Osteoblast (primary cell): ENCODE data around the gene TMEM132C. TPM values are rescaled to one million over a fixed set of nuclear protein-coding genes. Genes with fewer than 3 reads are reported as not detected.

Experiments
- DNase-seq: peaks from one replicate; pipeline ENCODE4 v3.0.0; 2011; ENCODE audit warnings: low spot score, mixed read lengths; ENCODE audit not compliant: insufficient read length; ENCODE audit errors: missing footprints
- H2AFZ ChIP-seq: 2 replicates; pipeline ENCODE4 v1.6.0; 2011; ENCODE audit warnings: mild to moderate bottlenecking, low read length
- H3K27ac ChIP-seq: 2 replicates; pipeline ENCODE4 v1.5.1; 2011; ENCODE audit warnings: mild to moderate bottlenecking, low read depth, low read length, moderate library complexity
- H3K27me3 ChIP-seq: 2 replicates; pipeline ENCODE4 v1.6.0; 2012; ENCODE audit warnings: mild to moderate bottlenecking, control low read depth, inconsistent platforms, low read length, moderate library complexity; ENCODE audit not compliant: insufficient read depth
- H3K36me3 ChIP-seq: 2 replicates; pipeline ENCODE4 v1.5.1; 2011; ENCODE audit warnings: mild to moderate bottlenecking, low read length, control low read depth, moderate library complexity; ENCODE audit not compliant: insufficient read depth
- H3K4me1 ChIP-seq: 2 replicates; pipeline ENCODE4 v1.5.1; 2011; ENCODE audit warnings: mild to moderate bottlenecking, low read length, control low read depth, moderate library complexity; ENCODE audit not compliant: insufficient read depth
- H3K4me2 ChIP-seq: 2 replicates; pipeline ENCODE4 v1.6.0; 2011; ENCODE audit warnings: mild to moderate bottlenecking, low read length; ENCODE audit not compliant: insufficient read depth
- H3K4me3 ChIP-seq: fragments of 200-600 bp; sonication (generic); 3 replicates; pipeline ENCODE4 v1.5.1; 2012; ENCODE audit warnings: mild to moderate bottlenecking, low read length, inconsistent platforms; ENCODE audit not compliant: insufficient read depth
- H3K79me2 ChIP-seq: 2 replicates; pipeline ENCODE4 v1.6.0; 2012; ENCODE audit warnings: mild to moderate bottlenecking, low read length, control low read depth, inconsistent platforms; ENCODE audit not compliant: insufficient read depth
- H3K9me3 ChIP-seq: 2 replicates; pipeline ENCODE4 v1.5.1; 2011; ENCODE audit warnings: low read depth, low read length, control low read depth
- H4K20me1 ChIP-seq: 2 replicates; pipeline ENCODE4 v1.6.0; 2012; ENCODE audit warnings: mild to moderate bottlenecking, low read length, control low read depth; ENCODE audit not compliant: insufficient read depth
- CTCF ChIP-seq: IDR thresholded peaks from 2 replicates; pipeline ENCODE4 v1.5.1; 2011; ENCODE audit warnings: mild to moderate bottlenecking, low read depth, low read length, moderate library complexity; ENCODE audit errors: extremely low read depth
- total RNA-seq: library from RNA; depleted of rRNA; stranded (reverse); fragments of >200 nt; gene quantifications from 2 replicates; pipeline ENCODE4 v1.2.3, GENCODE V29; 2012

TMEM132C gene
- total RNA-seq, 1 donor, result not detected

DNA sequence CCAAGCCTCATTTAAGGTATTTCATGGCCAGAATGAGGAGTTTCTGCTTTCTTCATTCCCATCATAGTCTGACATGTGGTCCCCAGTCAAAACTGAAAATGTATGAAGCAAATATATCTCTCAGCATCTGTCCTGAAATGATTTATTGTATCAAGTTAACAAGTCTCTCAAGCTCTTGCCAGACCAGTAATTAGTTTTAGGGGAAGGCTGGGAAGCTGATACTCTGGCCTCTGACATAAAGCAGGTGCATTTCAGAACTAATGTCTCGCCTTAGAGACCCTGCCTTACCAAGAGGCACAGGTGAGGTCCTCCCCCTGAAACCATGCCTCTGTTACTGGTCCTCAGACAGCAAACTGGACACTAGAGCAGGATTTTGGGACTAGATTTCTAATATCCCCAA is 290.3 kb downstream of the TMEM132C start:
- no peak overlapping the region for H3K4me3 ChIP-seq
- H3K36me3 ChIP-seq, result no peaks in the 10 kb centered on the region
- no peak for DNase-seq
- no peaks in the 10 kb centered on the region for H3K9me3 ChIP-seq
- no peak for TF ChIP-seq CTCF
- H3K4me2 ChIP-seq, result no peak overlapping the region
- no peaks in the 10 kb centered on the region for H3K4me1 ChIP-seq
- H3K27me3 ChIP-seq, result no peaks in the 10 kb centered on the region
- H4K20me1 ChIP-seq, result no peaks in the 10 kb centered on the region
- no peaks in the 10 kb centered on the region for H3K79me2 ChIP-seq
- H2AFZ ChIP-seq, result no peak overlapping the region
- no peak overlapping the region for H3K27ac ChIP-seq

- Histone ChIP-seq H3K4me3 (no peak overlapping the region), H2AFZ (no peak overlapping the region), H4K20me1 (no peaks in the 10 kb centered on the region), H3K27me3 (no peaks in the 10 kb centered on the region), H3K9me3 (no peaks in the 10 kb centered on the region), H3K36me3 (no peaks in the 10 kb centered on the region), H3K4me1 (no peaks in the 10 kb centered on the region), H3K79me2 (no peaks in the 10 kb centered on the region), H3K4me2 (no peak overlapping the region), H3K27ac (no peak overlapping the region)
- no peak for TF ChIP-seq CTCF
- no peak for DNase-seq
Measured at GRCh38 chr12:128564956-128565355, 298.0 kb downstream of the TMEM132C start.

GRCh38 chr12:128567730-128568129 is 300.8 kb downstream of the TMEM132C start:
- no peak for DNase-seq
- Histone ChIP-seq H2AFZ (no peak overlapping the region), H4K20me1 (no peaks in the 10 kb centered on the region), H3K27ac (no peak overlapping the region), H3K4me2 (no peak overlapping the region), H3K27me3 (no peaks in the 10 kb centered on the region), H3K36me3 (no peaks in the 10 kb centered on the region), H3K79me2 (no peaks in the 10 kb centered on the region), H3K9me3 (peaks cover 3% of the 10 kb centered on the region), H3K4me3 (no peak overlapping the region), H3K4me1 (no peaks in the 10 kb centered on the region)
- no peak for TF ChIP-seq CTCF

GRCh38 chr12:128570191-128571065 is 303.5 kb downstream of the TMEM132C start:
- H3K27me3 ChIP-seq, result no peaks in the 10 kb centered on the region
- H4K20me1 ChIP-seq, result no peaks in the 10 kb centered on the region
- H3K36me3 ChIP-seq, result no peaks in the 10 kb centered on the region
- no peak for DNase-seq
- no peak overlapping the region for H3K27ac ChIP-seq
- peaks cover 3% of the 10 kb centered on the region for H3K9me3 ChIP-seq
- no peak overlapping the region for H3K4me3 ChIP-seq
- H2AFZ ChIP-seq, result no peak overlapping the region
- H3K4me2 ChIP-seq, result no peak overlapping the region
- no peaks in the 10 kb centered on the region for H3K79me2 ChIP-seq
- no peaks in the 10 kb centered on the region for H3K4me1 ChIP-seq
- no peak for TF ChIP-seq CTCF
